IMR-90 (cell line): ENCODE data around the gene RAB2B. TPM values are rescaled to one million over a fixed set of nuclear protein-coding genes. Genes with fewer than 3 reads are reported as not detected.

Experiments used
- ATAC-seq: fragments of 200-7000 bp; cut with Tn5 transposase; 2 replicates; pipeline ENCODE4 v1.9.1; 2020; ENCODE audit warnings: low read depth, mild to moderate bottlenecking, moderate library complexity
- BruUV-seq: library from RNA; stranded (reverse); fragments of 400-500 nt; replicated peaks from 2 replicates; lab custom pipeline; 2021; lab: Mats Ljungman, UMichigan
- CTCF ChIA-PET: fragments of 300-600 bp; formaldehyde crosslinking; extraction: SDS; loops from one replicate; lab custom pipeline; 2021; ENCODE audit warnings: antibody characterized with exemption; lab: Yijun Ruan, JAX
- POLR2A ChIA-PET: fragments of 300-600 bp; sonication (Branson Sonifier 250); formaldehyde crosslinking; loops from one replicate; lab custom pipeline; 2022; ENCODE audit warnings: antibody characterized with exemption; ENCODE audit not compliant: unreplicated experiment; lab: Charles Lee
- DNase-seq: peaks from one replicate; pipeline ENCODE4 v3.0.0; 2013
- H2AFZ ChIP-seq: replicated peaks from 2 replicates; pipeline ENCODE3; 2013; ENCODE audit warnings: low read length, mild to moderate bottlenecking; ENCODE audit not compliant: poor library complexity
- H2AK5ac ChIP-seq: 2 replicates; pipeline ENCODE4 v1.6.1; 2013; ENCODE audit warnings: low read depth, low read length, inconsistent platforms
- H2AK9ac ChIP-seq: replicated peaks from 2 replicates; pipeline ENCODE3; 2013; ENCODE audit warnings: mild to moderate bottlenecking, low read depth, low read length, moderate library complexity; ENCODE audit not compliant: poor library complexity
- H2BK120ac ChIP-seq: 2 replicates; pipeline ENCODE4 v1.6.1; 2013; ENCODE audit warnings: low read depth, low read length, inconsistent platforms
- H2BK15ac ChIP-seq: 3 replicates; pipeline ENCODE4 v1.6.1; 2013; ENCODE audit warnings: low read depth, low read length, inconsistent platforms
- H2BK20ac ChIP-seq: 2 replicates; pipeline ENCODE4 v1.6.1; 2013; ENCODE audit warnings: low read depth, mild to moderate bottlenecking, inconsistent platforms, low read length, moderate library complexity
- H2BK5ac ChIP-seq: 2 replicates; pipeline ENCODE4 v1.6.1; 2013; ENCODE audit warnings: mild to moderate bottlenecking, low read depth, low read length, inconsistent platforms; ENCODE audit not compliant: poor library complexity, severe bottlenecking
- H3K14ac ChIP-seq: replicated peaks from 2 replicates; pipeline ENCODE4 v1.6.1; 2013; ENCODE audit warnings: low read depth, low read length, inconsistent platforms
- H3K18ac ChIP-seq: 2 replicates; pipeline ENCODE4 v1.6.1; 2013; ENCODE audit warnings: low read depth, low read length, control low read depth
- H3K23ac ChIP-seq: 2 replicates; pipeline ENCODE4 v1.6.1; 2013; ENCODE audit warnings: low read depth, low read length, inconsistent platforms
- H3K27ac ChIP-seq: 2 replicates; pipeline ENCODE4 v1.5.1; 2013; ENCODE audit warnings: mild to moderate bottlenecking, control low read depth, low read length; ENCODE audit not compliant: insufficient read depth
- H3K27me3 ChIP-seq: 2 replicates; pipeline ENCODE4 v1.6.1; 2013; ENCODE audit warnings: low read length; ENCODE audit not compliant: control insufficient read depth, insufficient read depth
- H3K36me3 ChIP-seq: 2 replicates; pipeline ENCODE4 v1.6.1; 2013; ENCODE audit warnings: low read length, mixed read lengths; ENCODE audit not compliant: control insufficient read depth, insufficient read depth
- H3K4ac ChIP-seq: 2 replicates; pipeline ENCODE4 v1.6.1; 2013; ENCODE audit warnings: low read depth, low read length, inconsistent platforms
- H3K4me1 ChIP-seq: 2 replicates; pipeline ENCODE4 v1.6.1; 2013; ENCODE audit warnings: low read length, mixed read lengths; ENCODE audit not compliant: control insufficient read depth, insufficient read depth
- H3K4me2 ChIP-seq: 2 replicates; pipeline ENCODE4 v1.6.1; 2013; ENCODE audit warnings: low read depth, mild to moderate bottlenecking, control low read depth, low read length, moderate library complexity
- H3K4me3 ChIP-seq: 2 replicates; pipeline ENCODE4 v1.5.1; 2013; ENCODE audit warnings: low read depth, mild to moderate bottlenecking, control low read depth, low read length, moderate library complexity; ENCODE audit not compliant: insufficient read depth
- H3K56ac ChIP-seq: 2 replicates; pipeline ENCODE4 v1.6.1; 2013; ENCODE audit warnings: low read length, inconsistent platforms; ENCODE audit not compliant: insufficient read depth; ENCODE audit errors: extremely low read depth
- H3K79me1 ChIP-seq, 2 experiments: 2 replicates each; pipeline ENCODE4 v1.6.1; 2013; ENCODE audit warnings: low read length in 2 of 2, inconsistent platforms in 1 of 2, low read depth in 1 of 2
- H3K9ac ChIP-seq: 2 replicates; pipeline ENCODE4 v1.6.1; 2013; ENCODE audit warnings: low read depth, low read length, control low read depth
- H3K9me1 ChIP-seq: 2 replicates; pipeline ENCODE4 v1.6.1; 2013; ENCODE audit warnings: low read length, inconsistent platforms; ENCODE audit not compliant: insufficient read depth
- H3K9me3 ChIP-seq: 2 replicates; pipeline ENCODE4 v1.6.1; 2013; ENCODE audit warnings: low read length; ENCODE audit not compliant: control insufficient read depth, insufficient read depth
- H4K20me1 ChIP-seq: 2 replicates; pipeline ENCODE4 v1.6.1; 2013; ENCODE audit warnings: low read length, inconsistent platforms; ENCODE audit not compliant: insufficient read depth
- H4K5ac ChIP-seq: 2 replicates; pipeline ENCODE4 v1.6.1; 2013; ENCODE audit warnings: mild to moderate bottlenecking, low read depth, low read length, control low read depth
- H4K8ac ChIP-seq, 2 experiments: 2 replicates each; pipeline ENCODE4 v1.6.1; 2013; ENCODE audit warnings: low read depth in 2 of 2, low read length in 2 of 2, control low read depth in 1 of 2, inconsistent platforms in 1 of 2
- H4K91ac ChIP-seq: 2 replicates; pipeline ENCODE4 v1.6.1; 2013; ENCODE audit warnings: low read depth, low read length, inconsistent platforms; ENCODE audit not compliant: insufficient read depth
- BHLHE40 ChIP-seq: fragments of 150-350 bp; IDR thresholded peaks from 2 replicates; pipeline ENCODE4 v1.6.1; 2016; ENCODE audit warnings: mild to moderate bottlenecking, low read depth, low read length
- CHD1 ChIP-seq: IDR thresholded peaks from 2 replicates; pipeline ENCODE4 v1.6.1; 2012; ENCODE audit warnings: low read depth, low read length, improper control_type of control experiment
- MAFK ChIP-seq: IDR thresholded peaks from 2 replicates; pipeline ENCODE4 v1.6.1; 2012; ENCODE audit warnings: low read depth, low read length, improper control_type of control experiment
- NFE2L2 ChIP-seq: fragments of 150-350 bp; IDR thresholded peaks from 2 replicates; pipeline ENCODE4 v1.6.1; 2016; ENCODE audit warnings: low read depth, mild to moderate bottlenecking, low read length
- RAD21 ChIP-seq: IDR thresholded peaks from 2 replicates; pipeline ENCODE4 v1.6.1; 2012; ENCODE audit warnings: low read length, improper control_type of control experiment
- RCOR1 ChIP-seq: IDR thresholded peaks from 2 replicates; pipeline ENCODE4 v1.6.1; 2012; ENCODE audit warnings: mild to moderate bottlenecking, low read length, improper control_type of control experiment; ENCODE audit not compliant: insufficient replicate concordance
- RFX5 ChIP-seq: IDR thresholded peaks from 2 replicates; pipeline ENCODE4 v1.8.0; 2012; ENCODE audit warnings: low read depth, mild to moderate bottlenecking, low read length, moderate library complexity
- SMC3 ChIP-seq: fragments of 150-350 bp; IDR thresholded peaks from 2 replicates; pipeline ENCODE4 v1.6.1; 2016; ENCODE audit warnings: low read depth, mild to moderate bottlenecking, antibody characterized with exemption, low read length, moderate library complexity
- WGBS, 2 experiments: methylation state at CpG; one replicate each; pipeline versions ENCODE4 v1.1.5 to v1.1.7; 2013; ENCODE audit warnings: missing lambda C conversion rate in 2 of 2; ENCODE audit not compliant: insufficient read length in 1 of 2; ENCODE audit errors: extremely low coverage in 2 of 2; 5-methylcytosine and 5-hydroxymethylcytosine counted together
- dilution Hi-C: fragments of 300-500 bp; cut with HindIII; formaldehyde crosslinking; loops from one replicate; pipeline ENCODE4 v1.14.3; 2018; ENCODE audit warnings: low sequenced_read_pairs; ENCODE audit not compliant: unreplicated experiment
- in situ Hi-C: fragments of 300-500 bp; cut with MboI; formaldehyde crosslinking; loops from 3 replicates; pipeline ENCODE4 v1.14.3; 2019; ENCODE audit warnings: low sequenced_read_pairs, inconsistent platforms, mixed read lengths
- intact Hi-C: fragments of 100-400 bp; cut with micrococcal nuclease; formaldehyde crosslinking; loops from 2 replicates; pipeline ENCODE4 v1.10.0; 2022
- polyA plus RNA-seq, 3 experiments: library from polyadenylated mRNA; depleted of rRNA; stranded (reverse); fragments of >200 nt; gene quantifications; 2 replicates each; pipeline ENCODE4 v1.2.3, GENCODE V29; 2012; ENCODE audit warnings: low replicate concordance in 1 of 3
- total RNA-seq: library from RNA; depleted of rRNA; stranded (reverse); fragments of >200 nt; gene quantifications from 2 replicates; pipeline ENCODE4 v1.2.3, GENCODE V29; 2012

Gene RAB2B
- total and polyA plus RNA-seq, 2 of the 4 experiments (the other 2 are of a cell fraction): 17.1 to 26.2 TPM

- CTCF ChIA-PET: no interaction called here
Measured at GRCh38 chr14:21503376-21503775, 26.6 kb upstream of the RAB2B start.

More at GRCh38 chr14:21503376-21503775, 26.6 kb upstream of the RAB2B start:
- Histone ChIP-seq H2AK5ac (no peak overlapping the region), H3K4me3 (no peak overlapping the region), H3K79me1 (peaks cover 14 to 29% of the 10 kb centered on the region in 2 experiments), H2BK15ac (no peak overlapping the region), H3K9me1 (peaks cover 7% of the 10 kb centered on the region), H2BK120ac (no peak overlapping the region), H3K14ac (no peak overlapping the region), H2BK20ac (no peak overlapping the region), H3K18ac (no peak overlapping the region), H2BK5ac (no peak overlapping the region), H2AK9ac (no peak overlapping the region), H3K36me3 (peaks cover 37% of the 10 kb centered on the region), H4K5ac (no peak overlapping the region), H4K20me1 (no peaks in the 10 kb centered on the region), H3K27ac (no peak overlapping the region), H3K9me3 (no peaks in the 10 kb centered on the region), H3K23ac (no peak overlapping the region), H3K27me3 (no peaks in the 10 kb centered on the region), H3K4ac (no peak overlapping the region), H4K91ac (no peak overlapping the region), H3K4me1 (no peaks in the 10 kb centered on the region), H3K9ac (no peak overlapping the region), H3K4me2 (no peak overlapping the region), H2AFZ (no peak overlapping the region), H4K8ac (no peak overlapping the region), H3K56ac (no peak overlapping the region)
- WGBS, 2 experiments: no CpG with 5 or more reads among the region's 4 CpGs
- dilution Hi-C loops: no loop called here
- no TSS peak for BruUV-seq
- intact Hi-C loops: no loop called here
- DNase-seq: no peak
- POLR2A ChIA-PET: no interaction called here
- TF ChIP-seq NFE2L2 (no peak), RFX5 (no peak), SMC3 (no peak), RCOR1 (no peak), BHLHE40 (no peak), RAD21 (no peak), CHD1 (no peak), MAFK (no peak)
- in situ Hi-C loops: no loop called here
- ATAC-seq: no peak
